ENCODE measurements around the gene HYI.

- TF ChIP-seq POLR2A (IDR thresholded peaks at IDR 0.05) (no peak), CTCF (IDR thresholded peaks at IDR 0.05) (no peak), POLR2AphosphoS5 (IDR thresholded peaks at IDR 0.05) (no peak)
Observed at GRCh38 chr1:43446388-43446740, 7.4 kb downstream of the HYI start.
